GM23338 (cell line): ENCODE results near the gene SOAT1. TPM values are rescaled to one million over a fixed set of nuclear protein-coding genes. Genes with fewer than 3 reads are reported as not detected.

ENCODE experiments used
- ATAC-seq: fragments of 200-7000 bp; cut with Tn5 transposase; 3 replicates; pipeline ENCODE4 v1.9.1; 2020
- DNase-seq: peaks from one replicate; pipeline ENCODE4 v3.0.0-alpha.2; 2015; ENCODE audit warnings: low spot score
- H2AFZ ChIP-seq: fragments of 200-600 bp; sonication (generic); 2 replicates; pipeline ENCODE4 v1.8.0; 2016; ENCODE audit warnings: antibody characterized with exemption, mild to moderate bottlenecking, moderate library complexity
- H3F3A ChIP-seq: fragments of 200-600 bp; sonication (generic); replicated peaks from 2 replicates; pipeline ENCODE4 v1.8.0; 2017; ENCODE audit warnings: antibody characterized with exemption, mixed run types, low read depth
- H3K27ac ChIP-seq: fragments of 200-600 bp; sonication (generic); 2 replicates; pipeline ENCODE4 v1.6.1; 2016; ENCODE audit warnings: low read depth
- H3K27me3 ChIP-seq: fragments of 200-600 bp; sonication (generic); 2 replicates; pipeline ENCODE4 v1.8.0; 2016; ENCODE audit warnings: mild to moderate bottlenecking, mixed run types, moderate library complexity; ENCODE audit not compliant: insufficient read depth
- H3K36me3 ChIP-seq: fragments of 200-600 bp; sonication (generic); 2 replicates; pipeline ENCODE4 v1.8.0; 2016; ENCODE audit warnings: mild to moderate bottlenecking; ENCODE audit not compliant: insufficient read depth
- H3K4me1 ChIP-seq: fragments of 200-600 bp; sonication (generic); 2 replicates; pipeline ENCODE4 v1.8.0; 2016; ENCODE audit warnings: mild to moderate bottlenecking, moderate library complexity; ENCODE audit not compliant: insufficient read depth
- H3K4me2 ChIP-seq: fragments of 200-600 bp; sonication (generic); 2 replicates; pipeline ENCODE4 v1.7.1; 2017; ENCODE audit warnings: mixed run types
- H3K4me3 ChIP-seq: fragments of 200-600 bp; sonication (generic); 2 replicates; pipeline ENCODE4 v1.6.1; 2016; ENCODE audit warnings: mixed run types
- H3K79me2 ChIP-seq: fragments of 200-600 bp; sonication (generic); replicated peaks from 2 replicates; pipeline ENCODE4 v1.8.0; 2017; ENCODE audit warnings: mild to moderate bottlenecking; ENCODE audit not compliant: insufficient read depth
- H3K9me2 ChIP-seq: fragments of 200-600 bp; sonication (generic); 2 replicates; pipeline ENCODE4 v1.8.0; 2017; ENCODE audit not compliant: insufficient read depth
- H4K20me1 ChIP-seq: fragments of 200-600 bp; sonication (generic); replicated peaks from 2 replicates; pipeline ENCODE4 v1.8.0; 2017; ENCODE audit warnings: mild to moderate bottlenecking; ENCODE audit not compliant: insufficient read depth
- H3K27ac Mint-ChIP-seq: 2 replicates; pipeline ENCODE4 v1.8.0; 2020; ENCODE audit warnings: inconsistent platforms, mild to moderate bottlenecking, moderate library complexity, mixed read lengths
- H3K27me3 Mint-ChIP-seq: 3 replicates; pipeline ENCODE4 v1.8.0; 2022; ENCODE audit warnings: low read depth, mild to moderate bottlenecking, moderate library complexity, mixed read lengths, inconsistent platforms; ENCODE audit not compliant: insufficient read depth, poor library complexity
- H3K36me3 Mint-ChIP-seq: 3 replicates; pipeline ENCODE4 v1.8.0; 2021; ENCODE audit warnings: low read depth, mild to moderate bottlenecking, inconsistent platforms, moderate library complexity, mixed read lengths
- H3K4me1 Mint-ChIP-seq: 3 replicates; pipeline ENCODE4 v1.8.0; 2020; ENCODE audit warnings: mild to moderate bottlenecking, inconsistent platforms, mixed read lengths
- H3K4me3 Mint-ChIP-seq: 3 replicates; pipeline ENCODE4 v1.8.0; 2021; ENCODE audit warnings: moderate library complexity, mild to moderate bottlenecking, inconsistent platforms, mixed read lengths
- H3K9me3 Mint-ChIP-seq: 3 replicates; pipeline ENCODE4 v1.8.0; 2020; ENCODE audit warnings: moderate library complexity, mild to moderate bottlenecking, inconsistent platforms, mixed read lengths
- CREB1 ChIP-seq: fragments of 250-450 bp; sonication (Bioruptor Pico); IDR thresholded peaks from 2 replicates; pipeline ENCODE4 v1.5.0; 2020; ENCODE audit warnings: low read depth, mild to moderate bottlenecking, moderate library complexity
- EZH2 ChIP-seq: fragments of 200-600 bp; sonication (generic); IDR thresholded peaks from one replicate; pipeline ENCODE4 v1.8.0; 2017; ENCODE audit warnings: antibody characterized with exemption, mild to moderate bottlenecking, low read depth; ENCODE audit not compliant: unreplicated experiment
- JUNB ChIP-seq: IDR thresholded peaks from one replicate; pipeline ENCODE4 v1.6.1; 2016; ENCODE audit warnings: antibody characterized with exemption; ENCODE audit not compliant: unreplicated experiment
- POLR2AphosphoS5 ChIP-seq: IDR thresholded peaks from 2 replicates; pipeline ENCODE4 v1.6.1; 2016; ENCODE audit warnings: antibody characterized with exemption, low read depth
- REST ChIP-seq: IDR thresholded peaks from one replicate; pipeline ENCODE4 v1.6.1; 2018; ENCODE audit warnings: antibody characterized with exemption; ENCODE audit not compliant: unreplicated experiment
- ZNF462 ChIP-seq: fragments of 250-450 bp; sonication (Bioruptor Pico); IDR thresholded peaks from 2 replicates; pipeline ENCODE4 v1.5.0; 2020; ENCODE audit warnings: mild to moderate bottlenecking, moderate library complexity
- polyA plus RNA-seq: library from polyadenylated mRNA; unstranded; fragments of >200 nt; fragmentation: Nextera tagmentation; extraction: Ambion mirVana; gene quantifications from 2 replicates; pipeline ENCODE4 v1.2.1, GENCODE V29; 2016
- total RNA-seq: library from RNA; depleted of rRNA; stranded (reverse); fragments of >200 nt; shearing (Covaris generic); gene quantifications from 2 replicates; pipeline ENCODE4 v1.2.3, GENCODE V29; 2014

Gene SOAT1
- total and polyA plus RNA-seq, 2 experiments from 2014 or later: 1.3 to 2.6 TPM

GRCh38 chr1:179311149-179311700 lies 17.6 kb downstream of the SOAT1 start (continued):
- TF ChIP-seq ZNF462 (no peak), POLR2AphosphoS5 (no peak), REST (no peak), JUNB (no peak)

DNA sequence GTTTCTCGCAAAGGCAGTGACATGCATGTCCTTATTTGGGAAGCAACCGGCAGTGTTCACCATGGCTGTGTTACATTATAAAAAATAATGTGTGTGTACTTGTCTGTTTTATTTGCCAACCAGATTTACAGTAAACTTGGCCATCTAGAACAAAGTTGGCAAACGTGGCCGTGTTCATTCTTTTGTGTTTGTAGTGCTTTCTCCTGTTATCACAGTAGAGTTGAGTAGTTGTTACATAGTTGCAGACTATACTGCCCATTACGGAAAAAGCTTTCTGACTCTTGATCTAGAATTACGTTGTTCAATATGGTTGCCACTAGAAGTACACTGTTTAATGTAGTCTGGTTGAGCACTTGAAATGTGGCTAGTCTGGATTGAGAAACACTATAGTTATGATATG lies 19.4 kb downstream of the SOAT1 start:
- DNase-seq (no peak), ATAC-seq (no peak)
- no peaks in the 10 kb centered on the region for H3K4me1 ChIP-seq
- no peaks in the 10 kb centered on the region for H3K4me1 Mint-ChIP-seq
- peaks cover 6% of the 10 kb centered on the region for H3K27me3 Mint-ChIP-seq
- H3K27ac ChIP-seq: no peak overlapping the region
- no peaks in the 10 kb centered on the region; the same call in 1 of the 2 replicates for H4K20me1 ChIP-seq
- H3K27ac Mint-ChIP-seq: no peak overlapping the region
- no peak overlapping the region for H2AFZ ChIP-seq
- no peaks in the 10 kb centered on the region for H3K9me2 ChIP-seq
- H3K36me3 Mint-ChIP-seq: no peaks in the 10 kb centered on the region
- no peaks in the 10 kb centered on the region for H3K27me3 ChIP-seq
- H3K4me3 Mint-ChIP-seq: no peak overlapping the region
- no peak overlapping the region for H3K4me2 ChIP-seq
- H3F3A ChIP-seq: no peaks in the 10 kb centered on the region
- H3K36me3 ChIP-seq: no peaks in the 10 kb centered on the region
- no peaks in the 10 kb centered on the region for H3K79me2 ChIP-seq
- H3K9me3 Mint-ChIP-seq: no peaks in the 10 kb centered on the region
- H3K4me3 ChIP-seq: no peak overlapping the region
- TF ChIP-seq REST (no peak), POLR2AphosphoS5 (no peak), CREB1 (no peak), EZH2 (no peak)
